H9 (cell line): ENCODE measurements around the gene HDAC5. TPM values are rescaled to one million over a fixed set of nuclear protein-coding genes. Genes with fewer than 3 reads are reported as not detected.
A peak's percentile ranks its signal among the peaks of the same experiment; 100 is the strongest.

ENCODE experiments used
- DNase-seq: peaks from one replicate; pipeline ENCODE4 v3.0.0-alpha.2; 2017
- H2AFZ ChIP-seq: one replicate; pipeline ENCODE4 v1.6.1; 2013; ENCODE audit warnings: mild to moderate bottlenecking, low read length, control low read depth, moderate library complexity
- H2AK5ac ChIP-seq: 2 replicates; pipeline ENCODE4 v1.6.1; 2013; ENCODE audit warnings: low read length, control low read depth, mixed read lengths; ENCODE audit not compliant: insufficient read length
- H2BK120ac ChIP-seq: one replicate; pipeline ENCODE4 v1.6.1; 2013; ENCODE audit warnings: low read depth, mild to moderate bottlenecking, low read length, control low read depth, inconsistent platforms; ENCODE audit not compliant: poor library complexity, severe bottlenecking
- H2BK12ac ChIP-seq: 2 replicates; pipeline ENCODE4 v1.6.1; 2013; ENCODE audit warnings: low read length, control low read depth, mixed read lengths, low read depth; ENCODE audit not compliant: insufficient read length
- H2BK15ac ChIP-seq: 2 replicates; pipeline ENCODE4 v1.6.1; 2013; ENCODE audit warnings: low read depth, low read length, control low read depth
- H2BK20ac ChIP-seq: one replicate; pipeline ENCODE4 v1.6.1; 2013; ENCODE audit warnings: low read depth, mild to moderate bottlenecking, low read length, control low read depth, inconsistent platforms; ENCODE audit not compliant: poor library complexity, severe bottlenecking
- H2BK5ac ChIP-seq: 2 replicates; pipeline ENCODE4 v1.6.1; 2013; ENCODE audit warnings: low read length, control low read depth, mixed read lengths; ENCODE audit not compliant: insufficient read length
- H3K14ac ChIP-seq: 2 replicates; pipeline ENCODE4 v1.6.1; 2013; ENCODE audit warnings: low read length, control low read depth; ENCODE audit not compliant: insufficient read depth
- H3K18ac ChIP-seq: 2 replicates; pipeline ENCODE4 v1.6.1; 2013; ENCODE audit warnings: low read depth, mild to moderate bottlenecking, mixed read lengths, low read length, control low read depth; ENCODE audit not compliant: insufficient read length
- H3K23ac ChIP-seq: 2 replicates; pipeline ENCODE4 v1.6.1; 2013; ENCODE audit warnings: low read length, control low read depth, mixed read lengths, low read depth; ENCODE audit not compliant: insufficient read length
- H3K23me2 ChIP-seq: 2 replicates; pipeline ENCODE4 v1.6.1; 2013; ENCODE audit warnings: low read depth, mild to moderate bottlenecking, mixed read lengths, low read length, control low read depth; ENCODE audit not compliant: insufficient read length, poor library complexity, severe bottlenecking
- H3K27ac ChIP-seq: 2 replicates; pipeline ENCODE4 v1.5.1; 2013; ENCODE audit warnings: low read length, control low read depth, mixed read lengths, low read depth; ENCODE audit not compliant: insufficient read length
- H3K27me3 ChIP-seq: 2 replicates; pipeline ENCODE4 v1.6.1; 2013; ENCODE audit warnings: low read length, control low read depth, inconsistent platforms; ENCODE audit not compliant: insufficient read depth
- H3K4ac ChIP-seq: 2 replicates; pipeline ENCODE4 v1.6.1; 2013; ENCODE audit warnings: low read depth, mild to moderate bottlenecking, control low read depth, inconsistent platforms, low read length, moderate library complexity
- H3K4me1 ChIP-seq: 2 replicates; pipeline ENCODE4 v1.6.1; 2013; ENCODE audit warnings: low read length, control low read depth, inconsistent platforms; ENCODE audit not compliant: insufficient read depth
- H3K4me2 ChIP-seq: 2 replicates; pipeline ENCODE4 v1.6.1; 2013; ENCODE audit warnings: low read length, control low read depth, mixed read lengths; ENCODE audit not compliant: insufficient read length, insufficient read depth
- H3K56ac ChIP-seq: 2 replicates; pipeline ENCODE4 v1.6.1; 2013; ENCODE audit warnings: low read depth, mild to moderate bottlenecking, mixed read lengths, low read length, control low read depth; ENCODE audit not compliant: insufficient read length
- H3K79me1 ChIP-seq: 2 replicates; pipeline ENCODE4 v1.6.1; 2013; ENCODE audit warnings: low read depth, mild to moderate bottlenecking, moderate library complexity, low read length, control low read depth, inconsistent platforms; ENCODE audit not compliant: insufficient read depth, poor library complexity, severe bottlenecking
- H3K79me2 ChIP-seq: 2 replicates; pipeline ENCODE4 v1.6.1; 2013; ENCODE audit warnings: low read length, control low read depth, inconsistent platforms; ENCODE audit not compliant: insufficient read depth
- H3K9ac ChIP-seq: 2 replicates; pipeline ENCODE4 v1.6.1; 2013; ENCODE audit warnings: low read length, control low read depth, mixed read lengths; ENCODE audit not compliant: insufficient read length; ENCODE audit errors: extremely low read depth
- H3K9me3 ChIP-seq: one replicate; pipeline ENCODE4 v1.6.1; 2013; ENCODE audit warnings: low read depth, low read length, inconsistent platforms; ENCODE audit not compliant: control insufficient read depth
- H3T11ph ChIP-seq: one replicate; pipeline ENCODE4 v1.6.1; 2013; ENCODE audit warnings: mild to moderate bottlenecking, low read length, control low read depth, inconsistent platforms
- H4K20me1 ChIP-seq: one replicate; pipeline ENCODE4 v1.6.1; 2013; ENCODE audit not compliant: control insufficient read depth, insufficient read length, insufficient read depth
- H4K5ac ChIP-seq: 2 replicates; pipeline ENCODE4 v1.6.1; 2013; ENCODE audit warnings: low read depth, mild to moderate bottlenecking, mixed read lengths, low read length, control low read depth; ENCODE audit not compliant: insufficient read length
- H4K8ac ChIP-seq: replicated peaks from 2 replicates; pipeline ENCODE4 v1.6.1; 2013; ENCODE audit warnings: low read length, control low read depth, mixed read lengths, low read depth; ENCODE audit not compliant: insufficient read length
- H4K91ac ChIP-seq: 2 replicates; pipeline ENCODE4 v1.6.1; 2013; ENCODE audit warnings: low read depth, mild to moderate bottlenecking, moderate library complexity, mixed read lengths, low read length, control low read depth; ENCODE audit not compliant: insufficient read length
- H3K27ac Mint-ChIP-seq, 3 experiments: 2 replicates in 2 of 3; 3 replicates in 1 of 3; pipeline ENCODE4 v1.8.0; 2020 to 2021; ENCODE audit warnings: mixed read lengths in 3 of 3, mild to moderate bottlenecking in 1 of 3, moderate library complexity in 1 of 3
- H3K27me3 Mint-ChIP-seq: 2 replicates; pipeline ENCODE4 v1.8.0; 2021; ENCODE audit warnings: low read depth, mild to moderate bottlenecking, moderate library complexity, mixed read lengths
- H3K36me3 Mint-ChIP-seq, 3 experiments: 2 replicates in 2 of 3; 3 replicates in 1 of 3; pipeline ENCODE4 v1.8.0; 2020 to 2021; ENCODE audit warnings: low read depth in 3 of 3, mixed read lengths in 3 of 3; ENCODE audit not compliant: insufficient read depth in 1 of 3
- H3K4me1 Mint-ChIP-seq, 2 experiments: 2 replicates each; pipeline ENCODE4 v1.8.0; 2020; ENCODE audit warnings: mixed read lengths in 2 of 2
- H3K4me3 Mint-ChIP-seq, 2 experiments: 2 replicates in 1 of 2; 3 replicates in 1 of 2; pipeline ENCODE4 v1.8.0; 2020 to 2021; ENCODE audit warnings: mild to moderate bottlenecking in 2 of 2, mixed read lengths in 2 of 2, moderate library complexity in 1 of 2
- H3K9me3 Mint-ChIP-seq, 2 experiments: 2 replicates in 1 of 2; 3 replicates in 1 of 2; pipeline ENCODE4 v1.8.0; 2020; ENCODE audit warnings: mild to moderate bottlenecking in 2 of 2, mixed read lengths in 2 of 2, moderate library complexity in 1 of 2
- WGBS: extraction: QIAGEN DNeasy Blood & Tissue Kit; methylation state at CpG from one replicate; pipeline ENCODE4 v1.1.7; 2013; ENCODE audit warnings: missing lambda C conversion rate, low lambda C conversion rate, mixed read lengths; ENCODE audit not compliant: insufficient read length; ENCODE audit errors: extremely low coverage; 5-methylcytosine and 5-hydroxymethylcytosine counted together
- total RNA-seq: library from RNA; stranded (reverse); gene quantifications from 2 replicates; pipeline ENCODE4 v1.2.1, GENCODE V29; 2021
- TF ChIP-seq, protein P1 (sequence below): fragments of 200-600 bp; sonication (generic); conservative IDR thresholded peaks from 3 replicates; pipeline ENCODE4 v1.8.0; 2021; ENCODE audit warnings: antibody characterized with exemption, mild to moderate bottlenecking

Gene HDAC5
- total RNA-seq, 1 experiment from 2014 or later: 39.5 TPM

DNA sequence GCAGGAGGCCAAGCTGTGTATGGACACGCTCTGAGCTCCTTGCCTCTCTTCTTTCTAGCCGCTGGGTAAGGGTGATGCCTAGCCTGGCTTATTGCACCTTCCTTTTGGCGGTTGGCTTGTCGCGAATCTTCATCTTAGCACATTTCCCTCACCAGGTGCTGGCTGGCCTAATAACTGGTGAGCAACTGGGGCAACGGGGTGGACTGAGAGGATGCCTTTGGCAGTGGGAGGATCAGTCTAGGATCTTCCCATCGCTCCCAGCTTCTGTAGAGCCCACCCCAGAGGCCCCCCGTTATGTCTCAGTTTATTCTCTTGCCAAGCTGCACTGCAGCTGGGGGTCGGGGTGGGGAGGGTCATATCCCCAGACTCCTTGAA is 48.5 kb downstream of the HDAC5 start:
- H3K27me3 Mint-ChIP-seq: no peaks in the 10 kb centered on the region
- no peaks in the 10 kb centered on the region; a peak in 1 of 5 replicates for H3K9me3 Mint-ChIP-seq
- peaks cover 15 to 21% of the 10 kb centered on the region in 2 experiments for H3K4me1 Mint-ChIP-seq
- H3K18ac ChIP-seq: no peak overlapping the region
- H3T11ph ChIP-seq: no peak overlapping the region
- H2AFZ ChIP-seq: no peak overlapping the region
- no peaks in the 10 kb centered on the region for H3K9me3 ChIP-seq
- H3K27ac Mint-ChIP-seq: no peak overlapping the region
- no peak overlapping the region for H3K4me3 Mint-ChIP-seq
- no peaks in the 10 kb centered on the region for H3K4me1 ChIP-seq
- H2BK12ac ChIP-seq: no peak overlapping the region
- peaks cover 9% of the 10 kb centered on the region for H3K23me2 ChIP-seq
- no peak overlapping the region for H2BK20ac ChIP-seq
- DNase-seq: peak; percentile 17
- no peak overlapping the region for H2BK15ac ChIP-seq
- no peak overlapping the region for H3K27ac ChIP-seq
- WGBS: no CpG with 5 or more reads among the region's 9 CpGs
- no peaks in the 10 kb centered on the region; the same call in 1 of the 2 replicates for H3K79me2 ChIP-seq
- no peak overlapping the region for H2BK5ac ChIP-seq
- H2AK5ac ChIP-seq: no peak overlapping the region
- no peak overlapping the region for H3K56ac ChIP-seq
- H3K23ac ChIP-seq: no peak overlapping the region
- H3K4ac ChIP-seq: no peak overlapping the region
- TF ChIP-seq, protein P1, sequence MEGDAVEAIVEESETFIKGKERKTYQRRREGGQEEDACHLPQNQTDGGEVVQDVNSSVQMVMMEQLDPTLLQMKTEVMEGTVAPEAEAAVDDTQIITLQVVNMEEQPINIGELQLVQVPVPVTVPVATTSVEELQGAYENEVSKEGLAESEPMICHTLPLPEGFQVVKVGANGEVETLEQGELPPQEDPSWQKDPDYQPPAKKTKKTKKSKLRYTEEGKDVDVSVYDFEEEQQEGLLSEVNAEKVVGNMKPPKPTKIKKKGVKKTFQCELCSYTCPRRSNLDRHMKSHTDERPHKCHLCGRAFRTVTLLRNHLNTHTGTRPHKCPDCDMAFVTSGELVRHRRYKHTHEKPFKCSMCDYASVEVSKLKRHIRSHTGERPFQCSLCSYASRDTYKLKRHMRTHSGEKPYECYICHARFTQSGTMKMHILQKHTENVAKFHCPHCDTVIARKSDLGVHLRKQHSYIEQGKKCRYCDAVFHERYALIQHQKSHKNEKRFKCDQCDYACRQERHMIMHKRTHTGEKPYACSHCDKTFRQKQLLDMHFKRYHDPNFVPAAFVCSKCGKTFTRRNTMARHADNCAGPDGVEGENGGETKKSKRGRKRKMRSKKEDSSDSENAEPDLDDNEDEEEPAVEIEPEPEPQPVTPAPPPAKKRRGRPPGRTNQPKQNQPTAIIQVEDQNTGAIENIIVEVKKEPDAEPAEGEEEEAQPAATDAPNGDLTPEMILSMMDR: no peak
- H3K36me3 Mint-ChIP-seq: peaks cover 23 to 64% (median 49%) of the 10 kb centered on the region in 3 experiments; a peak in 6 of 7 replicates
- no peak overlapping the region for H4K5ac ChIP-seq
- H3K4me2 ChIP-seq: no peak overlapping the region
- H3K14ac ChIP-seq: no peak overlapping the region
- H4K8ac ChIP-seq: no peak overlapping the region
- no peak overlapping the region for H2BK120ac ChIP-seq
- no peak overlapping the region for H3K9ac ChIP-seq
- H4K91ac ChIP-seq: no peak overlapping the region
- H3K79me1 ChIP-seq: no peaks in the 10 kb centered on the region
- H3K27me3 ChIP-seq: no peaks in the 10 kb centered on the region
- H4K20me1 ChIP-seq: no peaks in the 10 kb centered on the region
